Measurements from ENCODE around the gene GPATCH1.
"Not testable (repeated sequence)": the region's sequence is repeated elsewhere in the genome, so short reads cannot be mapped to it uniquely, and the experiment has no call there.

The GPATCH1 gene

DNA sequence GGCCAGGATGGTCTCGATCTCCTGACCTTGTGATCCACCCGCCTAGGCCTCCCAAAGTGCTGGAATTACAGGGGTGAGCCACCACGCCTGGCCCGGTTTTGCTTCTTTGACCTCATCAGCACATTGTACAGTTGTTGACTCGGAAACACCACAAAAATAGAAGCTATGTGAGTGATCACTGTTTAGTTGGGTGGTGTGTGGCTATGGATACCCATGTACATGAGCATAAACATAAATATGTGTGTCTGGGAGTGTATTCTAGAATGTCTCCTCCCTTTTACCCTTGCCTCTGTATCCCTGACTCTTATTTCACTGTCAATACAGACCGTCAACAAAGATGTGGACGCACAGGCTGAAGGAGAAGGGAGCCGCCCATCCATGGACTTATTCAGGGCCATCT lies 36.5 kb downstream of the GPATCH1 start:
- DNase-seq: no peak

DNA sequence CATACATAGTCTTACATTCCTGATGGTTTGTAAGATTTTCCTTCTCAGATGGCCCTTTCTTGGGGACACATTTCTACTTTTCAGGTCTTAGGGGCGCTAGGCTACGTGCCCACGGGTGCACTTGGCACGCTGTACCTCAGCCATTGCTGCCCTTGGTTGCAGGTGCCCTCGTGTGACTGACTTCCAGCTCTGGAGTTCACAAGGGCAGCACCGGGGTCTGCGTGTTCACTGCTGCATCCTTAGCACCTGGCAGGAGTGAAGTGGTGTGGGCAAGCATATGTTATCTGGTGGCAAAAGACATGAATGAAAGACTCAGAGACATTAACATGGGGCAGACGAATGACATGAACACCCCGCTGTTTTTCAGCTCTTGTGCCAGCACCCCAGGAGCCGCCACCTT lies 37.7 kb downstream of the GPATCH1 start:
- DNase-seq: no peak

DNA sequence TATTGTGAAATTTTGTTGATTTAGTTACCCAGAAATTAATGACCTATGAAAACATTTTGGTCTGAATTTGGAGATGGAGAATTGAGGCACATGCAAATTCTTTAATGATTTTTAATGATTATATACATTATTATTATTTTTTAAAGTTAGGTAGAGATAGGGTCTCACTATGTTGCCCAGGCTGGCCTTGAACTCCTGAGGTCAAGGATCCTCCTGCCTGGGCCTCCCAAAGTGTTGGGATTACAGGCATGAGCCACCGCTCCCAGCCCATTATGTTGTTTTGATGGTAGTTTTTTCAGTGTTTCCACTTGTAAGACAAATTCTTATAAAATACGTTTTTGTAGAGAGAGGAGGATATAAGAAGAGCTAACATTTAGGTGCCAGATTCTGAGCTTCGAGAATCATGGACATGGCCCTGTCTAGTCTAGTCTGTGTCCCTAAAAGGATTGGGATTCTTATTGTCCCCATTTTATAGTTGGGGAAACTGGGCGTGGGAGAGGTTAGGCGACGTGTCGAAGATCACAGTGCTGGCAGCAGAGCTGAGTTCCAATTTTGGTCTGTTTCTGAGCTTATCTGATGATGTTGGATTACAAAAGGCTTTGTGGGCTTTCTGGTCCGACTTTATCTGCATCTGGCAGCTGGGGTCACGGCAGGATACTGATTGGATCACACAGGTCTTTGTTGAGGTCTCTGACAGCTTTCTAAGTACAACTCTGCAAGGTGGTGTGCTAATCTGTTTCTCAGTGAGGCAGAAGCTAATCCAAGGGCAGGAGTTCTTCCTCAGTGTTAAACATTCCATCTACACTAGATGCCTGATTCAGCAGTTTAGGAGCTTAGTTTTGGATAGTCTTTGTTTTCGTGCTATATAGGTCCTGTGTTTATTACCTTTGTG lies 43.5 kb downstream of the GPATCH1 start:
- DNase-seq: no peak

DNA sequence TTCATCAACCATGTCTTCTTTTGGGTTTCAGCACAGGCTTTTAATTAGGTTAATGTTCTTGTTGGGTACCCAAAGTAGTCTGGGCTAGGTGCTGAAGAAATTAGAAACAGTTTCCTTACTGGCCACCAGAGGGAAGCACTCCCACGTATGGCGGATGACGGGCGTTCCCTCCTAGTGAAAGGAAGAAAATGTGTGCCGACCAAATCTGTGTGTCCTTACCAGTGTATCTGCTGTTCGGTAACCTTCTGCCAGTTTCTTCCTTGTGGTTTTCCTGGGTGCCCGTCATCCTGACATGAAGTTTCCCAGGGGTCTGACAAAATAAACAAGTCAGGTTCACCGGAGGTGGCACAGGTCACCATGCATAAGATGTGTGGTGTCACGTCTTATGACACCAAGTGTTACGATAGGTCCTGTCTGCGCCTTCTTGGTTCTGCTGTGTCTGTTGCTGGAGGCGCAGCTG lies 45.0 kb downstream of the GPATCH1 start:
- DNase-seq: peak; percentile 65

DNA sequence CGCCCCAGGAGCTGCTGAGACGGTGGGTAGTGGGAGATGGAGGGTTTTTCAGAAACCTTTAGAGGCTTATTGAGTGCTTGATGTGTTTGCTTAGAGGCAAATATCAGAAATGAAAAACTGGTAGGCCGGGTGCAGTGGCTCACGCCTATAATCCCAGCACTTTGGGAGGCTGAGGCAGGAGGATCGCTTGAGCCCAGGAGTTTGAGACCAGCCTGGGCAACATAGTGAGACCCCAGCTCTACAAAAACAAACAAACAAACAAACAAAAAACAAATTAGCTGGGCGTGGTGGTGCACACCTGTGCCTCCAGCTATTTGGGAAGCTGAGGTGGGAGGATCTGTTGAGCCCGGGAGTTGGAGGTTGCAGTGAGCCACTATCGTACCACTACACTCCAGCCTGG lies 45.7 kb downstream of the GPATCH1 start:
- DNase-seq: not testable (repeated sequence)

DNA sequence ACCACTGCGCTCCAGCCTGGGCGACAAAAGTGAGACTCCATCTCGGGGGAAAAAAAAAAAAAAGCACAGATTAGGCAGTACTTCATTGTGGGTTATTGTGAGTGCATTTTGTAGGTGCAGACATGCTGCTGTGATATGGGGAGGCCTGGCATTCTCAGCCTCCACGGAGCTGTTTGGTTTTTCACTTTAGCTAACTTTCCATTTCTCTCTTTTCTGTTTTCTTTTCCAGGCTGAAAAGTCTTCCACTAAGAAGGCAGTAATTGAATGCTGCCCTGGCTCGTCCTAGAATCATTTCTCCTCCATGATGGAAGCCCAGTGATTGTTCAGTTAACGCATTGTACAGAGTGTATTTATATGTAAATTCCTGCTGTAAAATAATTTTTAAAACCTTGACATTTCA lies 48.9 kb downstream of the GPATCH1 start:
- no peak for DNase-seq

DNA sequence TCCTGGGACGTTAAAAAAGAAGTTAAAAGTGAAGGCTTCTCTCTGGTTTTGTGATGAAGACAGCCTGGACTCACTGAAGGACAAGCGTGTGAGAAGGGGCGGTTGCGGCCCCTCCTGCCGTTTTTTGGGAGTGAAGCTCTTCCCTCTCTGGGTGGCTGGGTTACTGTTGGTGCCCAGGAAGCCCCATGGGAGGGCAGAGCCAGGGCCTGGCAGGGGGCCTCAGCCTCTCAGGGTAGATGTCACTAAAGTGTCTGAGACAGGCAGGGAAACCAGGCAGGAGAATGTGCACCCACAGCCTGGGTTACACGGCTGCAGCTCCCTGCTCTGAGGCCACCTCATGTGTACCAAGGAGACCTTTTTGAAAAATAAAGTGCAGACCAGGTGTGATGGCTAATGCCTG lies 49.5 kb downstream of the GPATCH1 start:
- DNase-seq: no peak

DNA sequence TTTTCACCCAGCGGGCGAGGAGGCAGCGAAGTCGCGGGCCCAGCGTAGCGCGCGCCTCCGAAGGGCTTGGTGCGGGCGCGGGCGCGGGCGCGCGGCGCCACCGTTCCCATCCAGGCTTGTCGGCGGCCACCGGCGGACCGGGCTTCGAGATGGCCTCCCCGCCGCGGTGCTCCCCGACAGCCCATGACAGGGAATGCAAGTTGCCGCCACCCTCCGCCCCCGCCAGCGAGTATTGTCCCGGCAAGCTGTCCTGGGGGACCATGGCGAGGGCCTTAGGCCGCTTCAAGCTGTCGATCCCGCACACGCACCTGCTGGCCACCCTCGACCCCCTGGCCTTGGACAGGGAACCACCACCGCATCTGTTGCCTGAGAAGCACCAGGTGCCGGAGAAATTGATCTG lies 51.0 kb downstream of the GPATCH1 start, which contains the start of gene WDR88:
WDR88 (plus strand) TSS at position 94 of the 400 bp plus-strand sequence; CDS start at position 150, 56 bp downstream.
- DNase-seq: no peak

DNA sequence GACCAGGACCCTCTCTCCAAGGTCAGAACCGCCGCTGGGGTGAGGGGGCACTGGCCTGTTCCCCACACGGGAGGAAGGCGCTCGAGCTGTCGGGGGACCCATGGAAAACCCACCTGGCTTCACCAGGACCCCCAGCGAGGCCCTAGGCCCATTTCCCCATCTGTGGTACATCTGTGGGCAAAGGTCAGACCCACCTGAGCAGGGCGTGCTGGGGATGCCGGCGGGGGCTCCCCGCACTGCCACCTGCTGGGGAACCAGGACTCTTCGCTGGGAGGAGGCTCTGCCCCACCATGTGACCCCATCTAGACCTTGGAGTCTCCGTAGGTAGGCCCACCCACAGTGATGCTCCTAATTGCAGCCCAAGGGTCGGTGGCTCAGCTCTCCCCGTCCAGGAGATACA lies 51.4 kb downstream of the GPATCH1 start:
- no peak for DNase-seq

DNA sequence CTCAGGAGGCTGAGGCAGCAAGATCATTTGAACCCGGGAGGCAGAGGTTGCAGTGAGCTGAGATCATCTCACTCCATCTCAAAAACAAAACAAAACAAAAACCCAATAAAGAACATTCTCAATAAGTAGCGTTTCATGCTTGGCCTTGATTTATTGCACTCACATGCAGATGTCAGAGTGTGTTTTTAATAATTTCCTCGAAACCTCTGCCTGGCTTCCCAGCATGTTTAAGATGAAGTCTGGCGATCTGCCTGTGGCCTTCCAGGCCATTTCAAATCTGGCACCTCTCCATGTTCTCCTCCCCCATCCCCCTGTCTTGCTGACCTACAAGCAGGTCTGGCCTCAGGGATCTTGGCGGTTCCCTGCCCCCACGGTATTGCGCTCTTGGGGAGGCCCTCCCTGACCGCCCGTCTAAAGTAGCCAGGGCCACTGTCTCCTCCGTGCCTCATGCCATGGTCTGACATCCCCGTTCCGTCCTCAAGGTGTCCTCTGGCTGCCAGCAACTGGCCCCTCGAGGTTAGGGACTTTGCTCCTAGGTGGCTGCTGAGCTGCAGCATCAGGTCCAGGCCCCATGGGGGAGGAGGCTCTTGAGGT lies 52.6 kb downstream of the GPATCH1 start:
- no peak for DNase-seq

DNA sequence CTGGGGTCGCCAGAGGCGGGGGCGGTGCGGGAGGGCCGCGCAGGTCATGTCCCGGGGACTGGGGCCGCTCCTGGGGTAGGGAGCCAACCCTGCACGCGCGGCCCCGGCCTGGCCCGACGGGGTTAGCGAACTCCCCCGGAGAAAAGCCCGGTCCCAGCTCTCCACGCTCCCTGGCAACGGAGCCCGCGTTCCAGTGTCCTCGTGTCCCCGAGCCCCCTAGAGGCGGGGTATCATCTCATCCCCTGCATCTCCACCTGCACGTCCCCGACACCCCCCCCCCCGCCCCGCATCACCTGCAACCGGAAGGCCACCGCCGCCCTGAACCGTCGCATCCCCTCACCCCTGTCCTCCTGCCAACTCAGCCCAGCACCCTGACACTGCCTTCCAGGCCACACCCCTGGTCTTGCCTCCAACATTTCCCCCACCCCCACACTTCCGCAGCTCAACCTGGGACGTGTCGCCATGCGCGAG lies 53.6 kb downstream of the GPATCH1 start:
- DNase-seq: peak; percentile 48

DNA sequence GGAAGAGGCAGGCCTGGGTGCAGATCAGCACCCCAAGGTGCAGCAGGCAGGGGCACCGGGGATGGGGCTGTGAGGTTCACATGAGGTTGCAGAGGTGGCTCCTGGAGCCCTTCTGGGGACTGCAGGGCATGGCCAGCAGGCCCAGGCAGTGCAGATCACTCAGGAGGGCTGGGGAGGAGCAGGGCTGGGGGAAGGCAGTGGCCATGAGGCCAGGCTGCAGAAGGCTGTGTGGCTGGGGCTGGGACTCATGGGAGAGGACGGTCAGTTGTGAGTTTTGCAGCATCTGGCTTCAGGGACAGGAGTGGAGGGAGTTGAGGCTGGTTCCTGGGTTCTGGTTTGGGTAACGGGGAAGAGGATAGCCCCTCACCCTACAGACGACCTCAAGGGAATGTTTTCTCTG lies 58.2 kb downstream of the GPATCH1 start:
- DNase-seq: no peak

DNA sequence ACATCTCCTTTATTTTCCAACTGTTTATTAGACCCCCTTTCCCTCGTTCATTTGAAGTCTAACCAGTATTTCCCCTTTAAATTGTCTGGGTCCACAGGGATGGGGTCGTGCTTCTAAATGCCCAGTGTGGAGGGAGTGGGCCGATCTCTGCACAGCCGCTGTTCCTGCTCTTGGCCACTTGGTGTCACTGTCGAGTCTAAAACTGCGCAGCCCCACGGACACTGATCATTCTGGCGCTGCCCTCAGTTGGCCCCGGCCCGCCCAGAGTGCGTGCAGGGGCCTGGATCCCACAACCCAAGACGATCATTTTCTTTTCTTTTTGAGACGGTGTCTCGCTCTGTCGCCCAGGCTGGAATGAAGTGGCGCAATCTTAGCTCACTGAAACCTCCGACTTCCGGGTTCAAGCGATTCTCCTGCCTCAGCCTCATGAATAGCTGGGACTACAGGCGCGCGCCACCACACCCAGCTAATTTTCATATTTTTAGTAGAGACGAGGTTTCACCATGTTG lies 63.0 kb downstream of the GPATCH1 start:
- peak; percentile 73 for DNase-seq

DNA sequence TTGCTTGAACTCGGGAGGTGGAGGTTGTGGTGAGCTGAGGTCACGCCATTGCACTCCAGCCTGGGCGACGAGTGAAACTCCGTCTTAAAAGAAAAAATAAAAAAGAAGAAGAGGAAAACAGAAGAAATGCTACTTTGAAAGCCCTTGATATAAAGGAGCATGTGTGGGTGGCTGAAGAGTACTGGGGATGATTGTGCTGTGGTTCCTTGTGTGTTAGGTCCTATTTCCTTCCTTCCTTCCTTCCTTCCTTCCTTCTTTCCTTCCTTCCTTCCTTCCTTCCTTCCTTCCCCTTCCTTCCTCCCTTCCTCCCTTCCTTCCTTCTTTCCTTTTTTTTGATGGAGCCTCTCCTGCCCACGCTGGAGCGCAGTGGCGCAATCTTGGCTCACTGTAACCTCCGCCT lies 65.2 kb downstream of the GPATCH1 start:
- DNase-seq: no peak

DNA sequence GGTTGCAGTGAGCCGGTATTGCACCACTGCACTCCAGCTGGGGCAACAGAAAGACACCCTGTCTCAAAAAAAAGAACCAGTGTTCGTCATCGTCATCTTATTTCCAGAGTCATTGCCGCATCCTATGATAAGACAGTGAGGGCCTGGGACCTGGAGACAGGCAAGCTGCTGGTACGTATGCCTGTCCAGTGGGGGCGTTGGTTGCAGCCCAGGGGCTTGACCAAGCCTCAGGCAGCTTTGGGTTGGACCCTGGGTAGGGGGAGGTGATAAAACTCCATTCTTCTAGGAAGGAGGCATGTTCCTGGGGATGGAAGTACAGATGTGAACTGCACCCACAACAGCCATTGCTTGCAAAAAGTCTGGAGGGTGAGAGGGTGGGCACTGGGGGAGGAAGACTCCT lies 66.6 kb downstream of the GPATCH1 start:
- DNase-seq: no peak

DNA sequence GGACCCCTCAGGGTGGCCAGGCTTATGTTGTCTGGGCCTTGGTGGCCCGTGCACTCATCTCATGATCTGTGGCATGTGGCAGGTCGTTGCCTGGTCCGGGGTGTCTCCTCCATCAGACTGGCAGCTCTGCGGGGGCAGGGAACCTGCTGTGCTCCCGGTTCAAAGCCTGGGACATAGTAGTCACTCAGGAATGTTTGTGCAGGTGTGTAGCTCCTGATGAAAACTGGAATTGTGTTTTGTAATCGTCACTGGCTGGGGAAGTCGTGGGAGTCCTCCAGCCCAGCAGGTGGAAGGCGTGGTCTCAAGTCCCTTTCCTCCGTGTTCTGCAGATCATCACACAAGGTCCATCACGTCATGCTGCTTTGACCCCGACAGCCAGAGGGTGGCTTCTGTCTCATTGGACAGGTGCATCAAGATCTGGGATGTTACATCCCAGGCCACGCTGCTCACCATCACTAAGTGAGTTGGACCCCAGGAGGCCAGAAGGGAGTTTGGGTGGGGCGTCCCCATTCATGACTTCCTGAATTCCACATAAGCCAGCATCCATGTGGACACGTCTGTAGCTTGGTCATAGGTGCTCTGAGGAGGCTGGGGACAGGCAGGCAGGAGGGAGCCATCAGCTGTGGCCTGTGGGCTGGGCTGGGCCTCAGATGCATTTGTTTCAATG lies 70.0 kb downstream of the GPATCH1 start:
- DNase-seq: no peak

DNA sequence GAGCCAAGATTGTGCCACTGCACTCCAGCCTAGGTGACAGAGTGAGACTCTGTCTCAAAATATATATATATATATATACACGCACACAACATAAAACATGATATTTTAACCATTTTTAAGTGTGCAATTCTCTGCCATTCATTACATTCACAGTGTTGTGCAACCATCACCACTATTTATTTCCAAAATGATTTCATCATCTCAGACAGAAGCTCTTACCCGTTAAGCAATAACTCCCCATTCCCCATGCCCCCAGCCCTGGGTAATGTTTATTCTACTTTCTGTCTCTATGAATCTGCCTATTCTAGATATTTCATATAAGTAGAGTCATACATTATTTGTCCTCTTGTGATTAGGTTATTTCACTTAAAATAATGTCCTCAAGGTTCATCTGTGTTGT lies 71.2 kb downstream of the GPATCH1 start:
- no peak for DNase-seq

DNA sequence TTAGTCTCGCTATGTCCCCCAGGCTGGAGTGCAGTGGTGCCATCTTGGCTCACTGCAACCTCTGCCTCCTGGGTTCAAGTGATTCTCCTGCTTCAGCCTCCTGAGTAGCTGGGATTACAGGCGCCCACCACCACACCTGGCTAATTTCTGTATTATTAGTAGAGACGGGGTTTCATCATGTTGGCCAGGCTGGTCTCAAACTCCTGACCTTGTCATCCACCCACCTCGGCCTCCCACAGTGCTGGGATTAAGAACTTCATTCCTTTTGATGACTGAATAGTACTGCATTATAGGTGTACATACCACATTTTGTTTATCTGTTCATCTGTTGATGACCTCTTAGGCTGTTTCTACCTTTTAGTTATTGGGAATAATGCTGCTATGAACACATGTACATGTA lies 71.6 kb downstream of the GPATCH1 start:
- DNase-seq: not testable (repeated sequence)

DNA sequence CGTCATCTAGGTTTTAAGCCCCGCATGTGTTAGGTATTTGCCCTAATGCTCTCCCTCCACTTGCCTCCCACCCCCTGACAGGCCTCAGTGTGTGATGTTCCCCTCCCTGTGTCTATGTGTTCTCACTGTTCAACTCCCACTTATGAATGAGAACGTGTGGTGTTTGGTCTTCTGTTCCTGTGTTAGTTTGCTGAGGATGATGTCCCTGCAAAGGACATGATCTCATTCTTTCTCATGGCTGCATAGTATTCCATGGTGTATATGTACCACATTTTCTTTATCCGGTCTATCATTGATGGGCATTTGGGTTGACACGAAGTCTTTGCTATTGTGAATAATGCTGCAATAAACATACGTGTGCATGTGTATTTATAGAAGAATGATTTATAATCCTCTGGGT lies 73.3 kb downstream of the GPATCH1 start:
- not testable (repeated sequence) for DNase-seq

DNA sequence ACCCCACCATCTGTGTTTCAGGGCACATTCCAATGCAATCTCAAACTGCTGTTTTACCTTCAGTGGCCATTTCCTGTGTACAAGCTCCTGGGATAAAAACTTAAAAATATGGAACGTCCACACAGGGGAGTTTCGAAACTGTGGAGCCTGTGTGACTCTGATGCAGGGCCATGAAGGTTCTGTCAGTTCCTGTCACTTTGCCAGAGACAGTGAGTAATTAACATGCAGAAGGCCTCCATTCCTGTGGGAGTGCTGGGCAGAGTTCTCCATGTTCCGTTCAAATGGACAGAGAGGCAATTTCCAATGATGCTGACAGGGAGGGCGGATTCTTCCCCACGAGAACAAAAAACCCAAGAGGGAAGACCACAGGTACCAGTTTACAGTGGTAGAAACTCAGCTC lies 75.4 kb downstream of the GPATCH1 start:
- DNase-seq: no peak

DNA sequence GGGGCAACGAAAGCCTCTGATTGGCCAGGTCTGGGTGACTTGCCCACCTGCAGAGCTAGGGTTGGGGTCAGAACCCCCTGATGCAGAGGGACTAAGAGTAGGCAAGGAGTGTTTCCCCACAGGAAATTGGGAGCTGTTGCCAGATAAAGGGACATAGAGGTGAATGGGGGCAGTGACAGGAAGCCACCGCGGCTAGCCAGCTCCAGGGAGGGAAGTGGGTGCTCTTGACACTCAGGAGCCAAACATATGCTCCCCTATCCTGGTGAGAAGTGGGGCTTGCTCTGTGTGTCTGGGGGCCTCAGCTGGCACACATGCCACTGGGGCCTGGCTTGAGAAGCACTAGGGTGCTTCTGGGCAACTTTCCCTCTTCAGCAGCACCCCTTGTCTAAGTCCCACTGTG lies 76.9 kb downstream of the GPATCH1 start:
- DNase-seq: no peak

DNA sequence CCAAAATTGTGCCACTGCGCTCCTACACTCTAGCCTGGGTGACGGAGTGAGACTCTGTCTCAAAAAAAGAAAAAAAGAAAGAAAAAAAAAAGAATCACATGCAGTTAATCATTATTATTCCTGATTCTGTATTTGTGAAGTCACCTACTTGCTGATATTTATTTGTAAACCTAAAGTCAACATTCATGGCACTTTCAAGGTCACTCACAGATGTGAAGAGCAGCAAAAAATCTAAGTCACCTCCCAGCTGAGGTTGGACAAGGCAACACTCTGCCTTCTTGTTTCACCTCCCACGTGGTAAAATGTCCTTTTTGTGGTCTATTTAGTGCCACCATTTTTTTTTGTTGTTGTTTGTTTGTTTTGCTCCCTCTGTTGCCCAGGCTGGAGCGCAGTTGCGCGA lies 77.4 kb downstream of the GPATCH1 start:
- DNase-seq: no peak

DNA sequence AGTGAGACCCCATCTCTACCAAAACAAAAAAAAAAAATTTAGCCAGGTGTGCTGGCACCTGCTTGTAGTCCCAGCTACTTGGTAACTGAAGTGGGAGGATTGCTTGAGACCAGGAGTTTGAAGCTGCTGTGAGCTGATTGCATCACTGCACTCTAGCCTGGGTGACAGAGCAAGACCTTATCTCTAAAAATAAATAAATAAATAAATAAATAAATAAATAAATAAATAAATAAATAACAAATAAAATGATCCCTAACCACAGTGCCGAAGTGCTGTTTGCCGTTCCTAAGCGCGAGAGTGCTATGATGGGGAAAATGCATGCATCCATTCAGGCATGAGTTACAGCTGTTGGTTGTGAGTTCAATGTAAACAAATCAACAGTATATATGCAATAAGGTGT lies 78.2 kb downstream of the GPATCH1 start:
- DNase-seq: no peak

DNA sequence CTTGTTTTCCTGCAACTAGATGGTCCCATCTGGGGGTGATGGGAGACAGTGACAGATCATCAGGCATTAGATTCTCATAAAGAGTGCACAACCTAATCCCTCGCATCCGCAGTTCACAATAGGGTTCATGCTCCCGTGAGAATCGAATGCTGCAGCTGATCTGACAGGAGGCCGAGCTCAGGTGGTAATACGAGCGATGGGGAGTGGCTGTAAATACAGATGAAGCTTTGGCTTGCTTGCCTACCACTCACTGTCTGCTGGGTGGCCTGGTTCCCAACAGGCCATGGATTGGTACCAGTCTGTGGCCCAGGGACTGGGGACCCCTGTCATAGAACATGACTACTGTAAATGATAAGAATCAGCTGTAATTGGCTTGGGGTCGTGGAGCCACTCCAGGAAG lies 78.9 kb downstream of the GPATCH1 start:
- no peak for DNase-seq
